GM19397 (cell line): ENCODE measurements around the gene DACH1.

Experiments used
- ATAC-seq: cut with Tn5 transposase; IDR thresholded peaks from one replicate; pipeline ENCODE4 v1.9.1; 2021; ENCODE audit warnings: mild to moderate bottlenecking, moderate library complexity; ENCODE audit not compliant: unreplicated experiment

The DACH1 gene

GRCh38 chr13:71632721-71633120, 234.3 kb downstream of the DACH1 start:
- ATAC-seq: no peak

GRCh38 chr13:71632206-71632605, 234.8 kb downstream of the DACH1 start:
- no peak for ATAC-seq

GRCh38 chr13:71629167-71629566, 237.8 kb downstream of the DACH1 start:
- ATAC-seq: no peak

- no peak for ATAC-seq
Observed at GRCh38 chr13:71626421-71627117, 240.4 kb downstream of the DACH1 start.

- ATAC-seq: no peak
Observed at GRCh38 chr13:71625694-71626093, 241.3 kb downstream of the DACH1 start.

- ATAC-seq: no peak
Observed at GRCh38 chr13:71624653-71625600, 242.1 kb downstream of the DACH1 start.

GRCh38 chr13:71621174-71622124, 245.6 kb downstream of the DACH1 start:
- no peak for ATAC-seq

GRCh38 chr13:71619096-71619495, 247.9 kb downstream of the DACH1 start:
- no peak for ATAC-seq

- ATAC-seq: no peak
Observed at GRCh38 chr13:71618159-71618558, 248.8 kb downstream of the DACH1 start.

- ATAC-seq: no peak
Observed at GRCh38 chr13:71617265-71617664, 249.7 kb downstream of the DACH1 start.

- ATAC-seq: no peak
Observed at GRCh38 chr13:71613066-71613745, 253.8 kb downstream of the DACH1 start.

GRCh38 chr13:71611292-71611691, 255.7 kb downstream of the DACH1 start:
- ATAC-seq: no peak

GRCh38 chr13:71610876-71611275, 256.1 kb downstream of the DACH1 start:
- ATAC-seq: no peak

- ATAC-seq: no peak
Observed at GRCh38 chr13:71609271-71609670, 257.7 kb downstream of the DACH1 start.

GRCh38 chr13:71607575-71607974, 259.4 kb downstream of the DACH1 start:
- no peak for ATAC-seq

GRCh38 chr13:71606818-71607217, 260.2 kb downstream of the DACH1 start:
- no peak for ATAC-seq

- ATAC-seq: no peak
Observed at GRCh38 chr13:71605744-71606143, 261.3 kb downstream of the DACH1 start.

- ATAC-seq: no peak
Observed at GRCh38 chr13:71603255-71603654, 263.7 kb downstream of the DACH1 start.

- no peak for ATAC-seq
Observed at GRCh38 chr13:71602344-71602743, 264.7 kb downstream of the DACH1 start.

GRCh38 chr13:71597150-71597549, 269.9 kb downstream of the DACH1 start:
- ATAC-seq: no peak
